ENCODE data around the gene PROK2.

DNA sequence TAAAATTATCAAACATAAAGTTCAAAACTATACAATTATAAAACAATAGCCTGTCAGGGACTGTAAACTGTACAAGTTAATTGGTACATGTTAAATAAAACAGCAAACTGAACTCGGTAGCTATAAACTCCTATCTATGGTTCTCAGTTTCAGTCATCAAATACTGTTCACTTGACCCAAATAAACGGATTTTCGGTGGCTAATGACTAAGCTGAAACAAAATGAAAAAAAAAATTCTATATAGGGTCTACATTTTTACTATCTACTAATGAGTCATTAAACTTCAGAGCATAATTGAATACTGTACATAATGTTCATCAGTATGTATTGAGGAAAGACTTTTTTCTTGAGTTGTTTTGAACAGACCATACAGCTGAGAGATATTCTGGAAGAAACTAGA lies 6.6 kb downstream of the PROK2 start:
- TF ChIP-seq, protein P1, sequence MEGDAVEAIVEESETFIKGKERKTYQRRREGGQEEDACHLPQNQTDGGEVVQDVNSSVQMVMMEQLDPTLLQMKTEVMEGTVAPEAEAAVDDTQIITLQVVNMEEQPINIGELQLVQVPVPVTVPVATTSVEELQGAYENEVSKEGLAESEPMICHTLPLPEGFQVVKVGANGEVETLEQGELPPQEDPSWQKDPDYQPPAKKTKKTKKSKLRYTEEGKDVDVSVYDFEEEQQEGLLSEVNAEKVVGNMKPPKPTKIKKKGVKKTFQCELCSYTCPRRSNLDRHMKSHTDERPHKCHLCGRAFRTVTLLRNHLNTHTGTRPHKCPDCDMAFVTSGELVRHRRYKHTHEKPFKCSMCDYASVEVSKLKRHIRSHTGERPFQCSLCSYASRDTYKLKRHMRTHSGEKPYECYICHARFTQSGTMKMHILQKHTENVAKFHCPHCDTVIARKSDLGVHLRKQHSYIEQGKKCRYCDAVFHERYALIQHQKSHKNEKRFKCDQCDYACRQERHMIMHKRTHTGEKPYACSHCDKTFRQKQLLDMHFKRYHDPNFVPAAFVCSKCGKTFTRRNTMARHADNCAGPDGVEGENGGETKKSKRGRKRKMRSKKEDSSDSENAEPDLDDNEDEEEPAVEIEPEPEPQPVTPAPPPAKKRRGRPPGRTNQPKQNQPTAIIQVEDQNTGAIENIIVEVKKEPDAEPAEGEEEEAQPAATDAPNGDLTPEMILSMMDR (IDR thresholded peaks at IDR 0.05): no peak
- TF ChIP-seq POLR2A (IDR thresholded peaks at IDR 0.05; ENCODE audit: low read depth): no peak
- TF ChIP-seq POLR2AphosphoS5 (IDR thresholded peaks at IDR 0.05): no peak
